ENCODE data around the gene TOR4A. TPM values are rescaled to one million over a fixed set of nuclear protein-coding genes. Genes with fewer than 3 reads are reported as not detected.

Gene TOR4A
- polyA plus RNA-seq, 2 of the 4 experiments (the other 2 are of a cell fraction) = 9.8 to 18.6 TPM

GRCh38 chr9:137303893-137304382 lies 26.4 kb downstream of the TOR4A start:
- 96% methylated on average over 22 of the region's 22 CpGs for WGBS (ENCODE audit: missing lambda C conversion rate)
- ATAC-seq (no peak), DNase-seq (ENCODE audit: low read depth in 1 of 2, low spot score in 1 of 2) (no peak), FAIRE-seq (no peak)
- TF ChIP-seq FOXS1 (CRISPR knock-in tag; IDR thresholded peaks at IDR 0.05) = no peak
- TF ChIP-seq E2F6 (IDR thresholded peaks at IDR 0.05; ENCODE audit: borderline replicate concordance, low read depth) = no peak
- no peak for TF ChIP-seq BHLHE40 (IDR thresholded peaks at IDR 0.05; ENCODE audit: low read depth, low read length)
- no peak for TF ChIP-seq ELK1 (IDR thresholded peaks at IDR 0.05; ENCODE audit: low read depth, low read length)
- no peak for TF ChIP-seq HOXA7 (CRISPR knock-in tag; IDR thresholded peaks at IDR 0.05)
- TF ChIP-seq NR3C1 (IDR thresholded peaks at IDR 0.05) = no peak
- TF ChIP-seq RFX5 (IDR thresholded peaks at IDR 0.05) = no peak
- no peak for TF ChIP-seq FOSB (CRISPR knock-in tag; IDR thresholded peaks at IDR 0.05)
- no peak for TF ChIP-seq KDM1A (IDR thresholded peaks at IDR 0.05; ENCODE audit: low read depth)
- no peak for TF ChIP-seq PBX3 (IDR thresholded peaks at IDR 0.05)
- TF ChIP-seq RNF2 (IDR thresholded peaks at IDR 0.05; ENCODE audit: borderline replicate concordance, low read depth) = no peak
- no peak for TF ChIP-seq NFE2L2 (conservative IDR thresholded peaks at IDR 0.05; ENCODE audit: low read length)
- TF ChIP-seq ZSCAN20 (CRISPR knock-in tag; IDR thresholded peaks at IDR 0.05) = no peak
- no peak for TF ChIP-seq TFCP2L1 (CRISPR knock-in tag; IDR thresholded peaks at IDR 0.05)
- H3K4me2 ChIP-seq = no peak overlapping the region
- ChIA-PET CTCF (interaction anchor here (0.6 to 4.4 kb wide), 12 partner anchors 9 to 309 kb away, joined by 3 to 51 read pairs (median 4); no protein-coding TSS in a partner anchor), POLR2A (no interaction called here)
- peaks cover 19% of the 10 kb centered on the region for H3K4me1 ChIP-seq
- peak overlapping the region in 1 of 2 experiments; percentile 45; a peak in 1 of 6 replicates for H3K27ac ChIP-seq
- H3K4me3 ChIP-seq = no peak overlapping the region
- no peaks in the 10 kb centered on the region for H3K9me3 ChIP-seq

GRCh38 chr9:137304383-137305059 lies 27.0 kb downstream of the TOR4A start:
- Histone ChIP-seq H3K27ac (peak overlapping the region in 1 of 2 experiments; percentile 45; a peak in 1 of 6 replicates), H3K9me3 (no peaks in the 10 kb centered on the region), H3K4me1 (peaks cover 19% of the 10 kb centered on the region), H3K4me2 (no peak overlapping the region), H3K4me3 (no peak overlapping the region)
- ChIA-PET CTCF (interaction anchor here (0.8 to 4.4 kb wide), 8 partner anchors 8 to 230 kb away, joined by 3 to 51 read pairs (median 4); no protein-coding TSS in a partner anchor), POLR2A (no interaction called here)
- TF ChIP-seq ZC3H11A (IDR thresholded peaks at IDR 0.05) (no peak), HOXA7 (CRISPR knock-in tag; IDR thresholded peaks at IDR 0.05) (no peak), HEYL (CRISPR knock-in tag; IDR thresholded peaks at IDR 0.05) (no peak), CTCF (IDR thresholded peaks at IDR 0.05) (no peak), MAFK (IDR thresholded peaks at IDR 0.05; ENCODE audit: partially characterized antibody) (peak; percentile 41), EHF (CRISPR knock-in tag; IDR thresholded peaks at IDR 0.05) (no peak)
- FAIRE-seq (no peak), ATAC-seq (peak in 1 of 2 experiments; percentile 37; a peak in 2 of 6 replicates), DNase-seq (ENCODE audit: low read depth in 1 of 2, low spot score in 1 of 2) (no peak)
- WGBS (ENCODE audit: missing lambda C conversion rate) = 67% methylated on average over 9 of the region's 16 CpGs
